HG03378 (cell line): ENCODE measurements around the gene SLCO1C1.
"Not testable (repeated sequence)": the region's sequence is repeated elsewhere in the genome, so short reads cannot be mapped to it uniquely, and the experiment has no call there.

Source experiments
- ATAC-seq: cut with Tn5 transposase; IDR thresholded peaks from one replicate; pipeline ENCODE4 v1.9.1; 2021; ENCODE audit warnings: mild to moderate bottlenecking, moderate library complexity; ENCODE audit not compliant: unreplicated experiment

The SLCO1C1 gene

DNA sequence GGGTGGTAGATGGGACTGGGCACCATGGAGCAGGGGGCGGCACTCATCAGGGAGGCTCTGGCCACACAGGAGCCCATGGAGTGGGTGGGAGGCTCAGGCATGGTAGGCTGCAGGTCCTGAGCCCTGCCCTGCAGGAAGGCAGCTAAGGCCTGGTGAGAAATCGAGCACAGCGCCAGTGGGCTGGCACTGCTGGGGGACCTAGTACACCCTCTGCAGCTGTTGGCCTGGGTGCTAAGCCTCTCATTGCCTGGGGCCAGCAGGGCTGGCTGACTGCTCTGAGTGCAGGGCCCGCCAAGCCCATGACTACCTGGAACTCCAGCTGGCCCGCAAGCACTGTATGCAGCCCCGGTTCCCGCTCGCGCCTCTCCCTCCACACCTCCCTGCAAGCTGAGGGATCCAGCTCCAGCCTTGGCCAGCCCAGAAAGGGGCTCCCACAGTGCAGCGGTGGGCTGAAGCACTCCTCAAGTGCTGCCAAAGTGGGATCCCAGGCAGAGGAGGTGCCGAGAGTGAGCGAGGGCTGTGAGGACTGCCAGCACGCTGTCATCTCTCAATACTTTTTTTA, 88.7 kb downstream of the SLCO1C1 start:
- ATAC-seq = not testable (repeated sequence)

- ATAC-seq = no peak
Observed at GRCh38 chr12:20792971-20793370, 97.8 kb downstream of the SLCO1C1 start.

- ATAC-seq = no peak
Observed at GRCh38 chr12:20798554-20798953, 103.4 kb downstream of the SLCO1C1 start.

DNA sequence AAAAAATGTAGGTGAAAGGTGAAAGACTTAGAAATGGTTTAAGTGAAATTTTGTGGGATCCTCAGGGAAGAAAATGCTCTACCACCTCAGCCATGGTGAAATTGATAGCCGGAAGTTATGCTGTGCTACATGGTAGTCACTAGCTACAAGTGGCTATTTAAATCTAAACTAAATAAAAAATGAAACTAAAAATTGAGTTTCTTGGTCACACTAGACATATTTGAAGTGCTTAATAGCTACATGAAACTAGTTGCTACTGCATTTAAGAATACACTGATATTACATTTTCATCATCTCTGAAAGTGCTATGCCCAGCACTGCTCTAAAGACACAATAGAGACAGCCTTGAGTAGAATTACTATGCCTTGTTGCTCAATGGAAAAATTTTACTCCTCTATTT, 105.0 kb downstream of the SLCO1C1 start:
- no peak for ATAC-seq

- ATAC-seq = no peak
Observed at GRCh38 chr12:20801035-20801434, 105.9 kb downstream of the SLCO1C1 start.
